GM12872 (cell line): Measurements from ENCODE around the gene TCF7L1.
A peak's percentile ranks its signal among the peaks of the same experiment; 100 is the strongest.

Source experiments
- TF ChIP-seq, protein P1 (sequence below): IDR thresholded peaks from 3 replicates; pipeline ENCODE4 v1.5.1; 2011; ENCODE audit warnings: low read depth, mild to moderate bottlenecking, low read length, moderate library complexity; ENCODE audit not compliant: insufficient read depth

TCF7L1 gene

DNA sequence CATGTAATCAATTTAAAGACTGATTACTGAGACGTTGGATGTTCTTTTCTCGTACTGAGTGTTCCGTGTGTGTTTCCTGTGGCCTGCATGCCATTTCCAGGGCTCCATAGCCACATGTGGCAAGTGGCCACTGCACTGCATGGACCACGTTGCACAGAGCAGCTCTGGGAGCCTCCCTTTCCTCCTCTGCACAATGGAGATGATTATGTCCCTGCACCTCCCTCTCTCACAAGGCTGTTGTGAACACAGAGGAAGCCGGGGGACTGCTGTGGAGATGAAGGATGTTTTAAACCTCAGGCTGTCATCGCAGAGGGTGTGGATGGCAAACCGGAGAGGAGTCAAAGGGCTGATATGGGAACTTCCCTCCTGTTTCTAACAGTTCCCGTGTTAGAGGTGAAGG, 106.9 kb downstream of the TCF7L1 start:
- TF ChIP-seq, protein P1, sequence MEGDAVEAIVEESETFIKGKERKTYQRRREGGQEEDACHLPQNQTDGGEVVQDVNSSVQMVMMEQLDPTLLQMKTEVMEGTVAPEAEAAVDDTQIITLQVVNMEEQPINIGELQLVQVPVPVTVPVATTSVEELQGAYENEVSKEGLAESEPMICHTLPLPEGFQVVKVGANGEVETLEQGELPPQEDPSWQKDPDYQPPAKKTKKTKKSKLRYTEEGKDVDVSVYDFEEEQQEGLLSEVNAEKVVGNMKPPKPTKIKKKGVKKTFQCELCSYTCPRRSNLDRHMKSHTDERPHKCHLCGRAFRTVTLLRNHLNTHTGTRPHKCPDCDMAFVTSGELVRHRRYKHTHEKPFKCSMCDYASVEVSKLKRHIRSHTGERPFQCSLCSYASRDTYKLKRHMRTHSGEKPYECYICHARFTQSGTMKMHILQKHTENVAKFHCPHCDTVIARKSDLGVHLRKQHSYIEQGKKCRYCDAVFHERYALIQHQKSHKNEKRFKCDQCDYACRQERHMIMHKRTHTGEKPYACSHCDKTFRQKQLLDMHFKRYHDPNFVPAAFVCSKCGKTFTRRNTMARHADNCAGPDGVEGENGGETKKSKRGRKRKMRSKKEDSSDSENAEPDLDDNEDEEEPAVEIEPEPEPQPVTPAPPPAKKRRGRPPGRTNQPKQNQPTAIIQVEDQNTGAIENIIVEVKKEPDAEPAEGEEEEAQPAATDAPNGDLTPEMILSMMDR: no peak

DNA sequence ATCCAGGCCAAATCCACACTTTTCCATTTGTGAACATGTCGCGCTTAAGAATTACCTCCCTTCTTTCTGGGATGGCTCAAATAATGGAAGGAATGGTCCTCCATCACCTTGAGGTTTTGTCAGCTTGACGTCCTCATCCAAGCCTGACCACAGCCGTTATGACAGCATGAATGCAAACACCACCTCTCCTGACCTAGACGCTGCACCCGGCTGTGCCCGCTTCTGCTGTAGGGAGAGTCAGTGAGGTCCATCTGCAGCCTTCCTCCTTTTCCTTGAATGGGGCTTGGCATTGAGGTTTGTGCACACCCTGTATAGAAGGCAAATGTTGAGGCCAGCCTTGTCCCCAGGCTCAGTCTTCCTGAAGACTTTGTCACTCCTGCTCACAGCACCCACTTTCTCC, 109.1 kb downstream of the TCF7L1 start:
- TF ChIP-seq, protein P1: no peak

DNA sequence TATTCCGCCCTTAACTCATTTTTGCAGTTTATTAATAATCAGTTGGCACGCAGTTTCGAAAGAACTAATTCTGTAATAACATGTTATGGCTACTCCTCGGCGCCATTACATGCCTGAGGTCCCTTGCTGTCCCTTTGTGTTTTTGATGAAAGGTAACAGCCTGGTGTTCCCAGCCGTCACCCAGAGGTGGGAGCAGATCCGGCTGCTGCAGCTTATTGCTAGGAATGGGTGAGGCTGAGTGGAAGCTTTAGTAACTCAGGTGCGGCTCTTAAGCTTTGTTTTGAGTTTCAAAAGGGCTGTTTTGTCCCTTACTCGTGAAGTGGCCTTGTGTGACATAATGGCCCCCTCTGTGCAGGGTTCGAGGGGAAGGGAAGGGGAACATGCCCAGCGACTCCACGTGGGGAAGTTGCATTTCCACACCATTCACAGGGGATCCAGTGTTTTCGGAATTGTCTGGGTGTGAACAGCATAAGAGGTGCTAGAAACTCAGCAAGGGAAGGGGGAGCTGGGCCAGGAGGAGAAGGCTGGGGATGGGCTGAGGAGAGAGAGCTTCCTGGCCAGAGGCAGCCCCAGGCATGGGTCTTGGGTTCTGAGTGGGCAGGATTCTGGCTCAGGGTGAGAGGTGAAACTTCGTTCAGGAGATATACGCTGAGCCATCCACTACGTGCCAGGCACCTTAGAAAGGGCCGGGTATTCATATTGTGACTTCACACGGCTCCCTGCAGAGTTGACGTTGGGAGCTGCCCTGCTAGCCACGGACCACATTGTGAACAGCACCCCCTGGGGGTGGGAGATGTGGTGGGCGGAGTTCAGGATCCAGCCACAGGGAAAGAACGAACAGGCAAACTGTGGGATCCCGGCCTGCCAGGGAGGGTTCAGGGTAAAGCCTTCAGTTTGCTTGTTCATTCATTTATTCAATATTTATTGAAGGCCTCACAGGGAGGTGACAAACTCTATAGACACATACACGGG, 110.2 kb downstream of the TCF7L1 start:
- TF ChIP-seq, protein P1: peak; percentile 58

DNA sequence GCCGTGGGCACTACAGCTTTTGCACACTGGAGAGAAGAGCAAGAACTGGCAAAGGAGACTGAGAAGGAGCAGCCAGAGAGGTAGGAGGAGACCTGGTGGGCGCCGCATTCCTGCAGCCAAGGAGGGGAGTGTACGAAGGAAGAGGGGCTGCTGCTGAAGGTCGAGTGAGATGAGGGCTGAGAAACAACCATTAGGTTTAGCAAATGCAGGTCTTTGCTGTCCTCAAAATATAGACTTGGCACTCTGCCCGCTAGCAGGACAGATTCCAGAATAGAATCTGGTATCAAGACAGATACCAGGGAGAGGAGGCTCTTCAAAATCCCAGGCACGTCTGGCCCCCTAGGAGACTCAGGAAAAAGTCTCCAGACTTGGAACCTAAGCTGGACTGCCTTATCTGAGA, 111.6 kb downstream of the TCF7L1 start:
- TF ChIP-seq, protein P1: no peak

DNA sequence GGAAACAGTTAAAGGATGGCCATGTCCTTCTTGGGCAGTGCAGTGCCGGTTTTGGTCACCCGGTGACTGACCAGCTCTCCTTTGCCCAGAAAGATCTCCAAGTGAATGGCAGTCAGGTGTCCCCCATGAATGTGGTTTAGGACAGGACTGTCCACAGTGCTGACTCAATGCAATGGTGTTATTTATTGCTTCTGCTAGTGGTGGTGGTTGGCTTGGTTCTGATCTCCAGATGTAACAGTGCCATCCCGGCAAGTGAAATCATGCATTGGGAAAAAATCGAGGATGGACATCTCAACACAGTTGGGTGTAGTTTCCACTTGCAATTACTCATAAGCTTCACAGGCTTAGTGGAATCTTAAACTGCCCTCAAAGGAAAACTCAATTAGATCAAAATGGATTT, 112.7 kb downstream of the TCF7L1 start:
- TF ChIP-seq, protein P1: no peak

DNA sequence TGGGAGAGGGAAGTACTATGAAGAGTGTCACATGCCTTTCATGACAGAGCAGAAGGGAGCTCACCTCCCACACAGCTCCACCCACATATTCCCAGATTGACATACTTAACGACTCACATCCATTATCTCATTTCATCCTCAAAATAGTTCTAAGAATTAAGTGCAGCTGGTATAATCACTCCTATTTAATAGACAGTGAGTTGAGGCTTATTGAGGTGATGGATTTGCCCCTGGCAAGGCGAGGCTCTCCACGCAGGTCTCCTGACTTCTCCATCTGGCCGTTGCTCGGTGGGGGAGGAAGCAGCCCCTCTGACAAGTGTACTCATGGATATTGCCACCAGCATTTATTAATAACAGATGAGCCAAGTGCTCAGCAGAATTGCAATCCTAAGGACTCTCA, 113.2 kb downstream of the TCF7L1 start:
- TF ChIP-seq, protein P1: no peak

DNA sequence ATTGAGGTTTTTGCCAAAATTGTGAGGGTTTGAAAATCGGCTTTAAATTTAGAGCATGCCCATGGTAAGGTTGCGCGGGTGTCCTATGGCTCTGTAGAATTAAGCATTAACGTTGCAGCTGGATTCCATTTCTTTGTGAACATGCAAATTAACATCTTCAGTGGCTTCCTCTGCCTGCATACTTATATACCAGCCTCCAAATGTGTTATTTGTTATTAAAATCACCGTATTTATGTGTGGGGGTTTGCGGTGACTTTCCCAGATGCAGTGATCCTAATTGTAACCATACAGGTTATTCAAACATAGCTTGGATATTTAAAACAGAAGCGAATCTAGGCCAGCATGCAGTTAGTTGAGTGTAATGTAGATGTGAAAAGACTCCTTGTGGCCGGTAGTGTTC, 114.4 kb downstream of the TCF7L1 start:
- TF ChIP-seq, protein P1: no peak
